DOHH2 (cell line): ENCODE measurements around the gene SURF2.

Source experiments
- H3F3A ChIP-seq: fragments of 200-600 bp; sonication (generic), shearing (Covaris generic); 2 replicates; pipeline ENCODE4 v1.6.0; 2016; ENCODE audit warnings: antibody characterized with exemption, mild to moderate bottlenecking; ENCODE audit not compliant: control insufficient read depth, insufficient read depth
- H3K27ac ChIP-seq: fragments of 200-600 bp; sonication (generic); 2 replicates; pipeline ENCODE4 v1.5.1; 2014; ENCODE audit warnings: low read depth, mild to moderate bottlenecking, low read length, moderate library complexity
- H3K27me3 ChIP-seq: fragments of 200-600 bp; sonication (generic); 2 replicates; pipeline ENCODE4 v1.6.1; 2014; ENCODE audit warnings: mild to moderate bottlenecking, low read length, mixed read lengths; ENCODE audit not compliant: control insufficient read depth
- H3K36me3 ChIP-seq: fragments of 200-600 bp; sonication (generic); 2 replicates; pipeline ENCODE4 v1.6.1; 2014; ENCODE audit warnings: mild to moderate bottlenecking, low read length, moderate library complexity, mixed read lengths; ENCODE audit not compliant: control insufficient read depth
- H3K4me1 ChIP-seq: fragments of 200-600 bp; sonication (generic); 2 replicates; pipeline ENCODE4 v1.6.1; 2014; ENCODE audit warnings: mild to moderate bottlenecking, low read length, mixed read lengths; ENCODE audit not compliant: control insufficient read depth
- H3K4me2 ChIP-seq: fragments of 200-600 bp; sonication (generic); 2 replicates; pipeline ENCODE4 v1.6.0; 2014; ENCODE audit warnings: mild to moderate bottlenecking, low read length, moderate library complexity
- H3K4me3 ChIP-seq: fragments of 200-600 bp; sonication (generic); 2 replicates; pipeline ENCODE4 v1.5.1; 2014; ENCODE audit warnings: mild to moderate bottlenecking, low read length, mixed read lengths
- H3K79me2 ChIP-seq: fragments of 200-600 bp; sonication (generic); 2 replicates; pipeline ENCODE4 v1.6.1; 2014; ENCODE audit warnings: mild to moderate bottlenecking, low read length, mixed read lengths; ENCODE audit not compliant: control insufficient read depth
- H3K9me2 ChIP-seq: fragments of 200-600 bp; sonication (generic); replicated peaks from 2 replicates; pipeline ENCODE4 v1.6.1; 2014; ENCODE audit warnings: mild to moderate bottlenecking, low read length, mixed read lengths; ENCODE audit not compliant: control insufficient read depth
- H3K9me3 ChIP-seq: fragments of 200-600 bp; sonication (generic); 2 replicates; pipeline ENCODE4 v1.6.1; 2014; ENCODE audit warnings: antibody characterized with exemption, low read length, mixed read lengths; ENCODE audit not compliant: control insufficient read depth, insufficient read depth
- H4K20me1 ChIP-seq: fragments of 200-600 bp; sonication (generic); 2 replicates; pipeline ENCODE4 v1.6.0; 2014; ENCODE audit warnings: low read depth, mild to moderate bottlenecking, antibody characterized with exemption, low read length, moderate library complexity; ENCODE audit not compliant: control insufficient read depth, insufficient read depth
- CTCF ChIP-seq: fragments of 200-600 bp; sonication (generic); IDR thresholded peaks from one replicate; pipeline ENCODE4 v1.5.1; 2014; ENCODE audit warnings: antibody characterized with exemption, mild to moderate bottlenecking, low read depth, low read length; ENCODE audit not compliant: poor library complexity, severe bottlenecking
- EZH2phosphoT487 ChIP-seq: fragments of 200-600 bp; sonication (generic); IDR thresholded peaks from 2 replicates; pipeline ENCODE4 v1.6.1; 2017; ENCODE audit warnings: borderline replicate concordance, mild to moderate bottlenecking, antibody characterized with exemption, low read length, moderate library complexity, mixed read lengths

SURF2 gene

GRCh38 chr9:133384736-133385321 lies 28.5 kb downstream of the SURF2 start:
- Histone ChIP-seq H3K4me1 (no peaks in the 10 kb centered on the region), H3K9me3 (peaks cover 10% of the 10 kb centered on the region; the same call in 1 of the 2 replicates), H3K27ac (no peak overlapping the region), H3K4me3 (no peak overlapping the region), H3F3A (no peaks in the 10 kb centered on the region), H3K79me2 (no peaks in the 10 kb centered on the region), H3K9me2 (no peaks in the 10 kb centered on the region), H3K4me2 (no peak overlapping the region), H3K36me3 (no peaks in the 10 kb centered on the region), H4K20me1 (no peaks in the 10 kb centered on the region), H3K27me3 (no peaks in the 10 kb centered on the region)
- TF ChIP-seq EZH2phosphoT487 (no peak), CTCF (no peak)

GRCh38 chr9:133385452-133385851 lies 29.1 kb downstream of the SURF2 start:
- no peaks in the 10 kb centered on the region for H3K4me1 ChIP-seq
- H3K79me2 ChIP-seq, result no peaks in the 10 kb centered on the region
- H3K27me3 ChIP-seq, result no peaks in the 10 kb centered on the region
- no peak overlapping the region for H3K4me3 ChIP-seq
- no peaks in the 10 kb centered on the region for H3F3A ChIP-seq
- peaks cover 10% of the 10 kb centered on the region; the same call in 1 of the 2 replicates for H3K9me3 ChIP-seq
- no peak overlapping the region for H3K27ac ChIP-seq
- H3K36me3 ChIP-seq, result no peaks in the 10 kb centered on the region
- no peaks in the 10 kb centered on the region for H3K9me2 ChIP-seq
- no peaks in the 10 kb centered on the region for H4K20me1 ChIP-seq
- H3K4me2 ChIP-seq, result no peak overlapping the region
- no peak for TF ChIP-seq EZH2phosphoT487
- no peak for TF ChIP-seq CTCF

- Histone ChIP-seq H3F3A (no peaks in the 10 kb centered on the region), H3K9me2 (no peaks in the 10 kb centered on the region), H3K4me2 (no peak overlapping the region), H3K9me3 (peaks cover 10% of the 10 kb centered on the region; the same call in 1 of the 2 replicates), H3K36me3 (no peaks in the 10 kb centered on the region), H3K27me3 (no peaks in the 10 kb centered on the region), H3K79me2 (no peaks in the 10 kb centered on the region), H4K20me1 (no peaks in the 10 kb centered on the region), H3K4me3 (no peak overlapping the region), H3K4me1 (no peaks in the 10 kb centered on the region), H3K27ac (no peak overlapping the region)
- TF ChIP-seq CTCF (no peak), EZH2phosphoT487 (no peak)
Observed at GRCh38 chr9:133386338-133386737, 30.0 kb downstream of the SURF2 start.
